Neural cell (in vitro differentiated cells): ENCODE results near the gene SLC4A3. TPM values are rescaled to one million over a fixed set of nuclear protein-coding genes. Genes with fewer than 3 reads are reported as not detected.

Experiments
- H2AFZ ChIP-seq: fragments of 200-600, 300-800 bp; sonication (generic), shearing (Covaris generic); 2 replicates; pipeline ENCODE4 v1.6.0; 2014; ENCODE audit warnings: low read depth, mild to moderate bottlenecking, antibody characterized with exemption, low read length, moderate library complexity
- H3F3A ChIP-seq: fragments of 200-600 bp; shearing (Covaris generic); 2 replicates; pipeline ENCODE4 v1.6.1; 2016; ENCODE audit warnings: mild to moderate bottlenecking, moderate library complexity, mixed read lengths, antibody characterized with exemption, low read length; ENCODE audit not compliant: insufficient read depth, poor library complexity, severe bottlenecking
- H3K27ac ChIP-seq: fragments of 200-600, 300-800 bp; sonication (generic), shearing (Covaris generic); 2 replicates; pipeline ENCODE4 v1.5.1; 2014; ENCODE audit warnings: mild to moderate bottlenecking, low read length, moderate library complexity
- H3K27me3 ChIP-seq: fragments of 300-800, 200-600 bp; sonication (generic), shearing (Covaris generic); 2 replicates; pipeline ENCODE4 v1.6.0; 2014; ENCODE audit warnings: mild to moderate bottlenecking, low read depth, low read length, moderate library complexity; ENCODE audit not compliant: insufficient read depth
- H3K36me3 ChIP-seq: fragments of 300-800, 200-600 bp; sonication (generic), shearing (Covaris generic); 2 replicates; pipeline ENCODE4 v1.5.1; 2014; ENCODE audit warnings: mild to moderate bottlenecking, antibody characterized with exemption, low read length, moderate library complexity; ENCODE audit not compliant: insufficient read depth
- H3K4me2 ChIP-seq: fragments of 300-800, 200-600 bp; sonication (generic), shearing (Covaris generic); 2 replicates; pipeline ENCODE4 v1.6.0; 2014; ENCODE audit warnings: mild to moderate bottlenecking, low read length
- H3K4me3 ChIP-seq: fragments of 300-800, 200-600 bp; sonication (generic), shearing (Covaris generic); 2 replicates; pipeline ENCODE4 v1.5.1; 2014; ENCODE audit warnings: mild to moderate bottlenecking, low read length, moderate library complexity
- H3K79me2 ChIP-seq: fragments of 200-600 bp; shearing (Covaris generic); replicated peaks from 2 replicates; pipeline ENCODE4 v1.6.0; 2014; ENCODE audit warnings: mild to moderate bottlenecking, low read length, moderate library complexity; ENCODE audit not compliant: insufficient read depth
- H3K9ac ChIP-seq: fragments of 300-800, 200-600 bp; sonication (generic), shearing (Covaris generic); 2 replicates; pipeline ENCODE4 v1.6.1; 2016; ENCODE audit warnings: mild to moderate bottlenecking, low read length, mixed read lengths
- H3K9me2 ChIP-seq: fragments of 200-600 bp; shearing (Covaris generic); 2 replicates; pipeline ENCODE4 v1.6.1; 2016; ENCODE audit warnings: mild to moderate bottlenecking, low read length, mixed read lengths; ENCODE audit not compliant: insufficient read depth
- H3K9me3 ChIP-seq: fragments of 200-600, 300-800 bp; sonication (generic), shearing (Covaris generic); 2 replicates; pipeline ENCODE4 v1.6.1; 2016; ENCODE audit warnings: mild to moderate bottlenecking, mixed run types, low read length, moderate library complexity, mixed read lengths
- H4K20me1 ChIP-seq: fragments of 200-600 bp; shearing (Covaris generic); 2 replicates; pipeline ENCODE4 v1.6.1; 2016; ENCODE audit warnings: mild to moderate bottlenecking, mixed run types; ENCODE audit not compliant: insufficient read depth
- CTCF ChIP-seq: fragments of 450-650 bp; IDR thresholded peaks from 2 replicates; pipeline ENCODE4 v1.5.1; 2014; ENCODE audit warnings: antibody characterized with exemption, mild to moderate bottlenecking, moderate library complexity; ENCODE audit not compliant: poor library complexity, severe bottlenecking
- EP300 ChIP-seq: fragments of 450-650 bp; conservative IDR thresholded peaks from 2 replicates; pipeline ENCODE4 v1.6.1; 2014; ENCODE audit warnings: antibody characterized with exemption, mild to moderate bottlenecking, moderate library complexity; ENCODE audit not compliant: poor library complexity, severe bottlenecking
- EZH2 ChIP-seq: fragments of 200-600, 300-800 bp; shearing (Covaris generic), sonication (generic); IDR thresholded peaks from 2 replicates; pipeline ENCODE4 v1.6.1; 2014; ENCODE audit warnings: antibody characterized with exemption, low read length, borderline replicate concordance, mild to moderate bottlenecking; ENCODE audit not compliant: insufficient read depth, poor library complexity, severe bottlenecking
- MXI1 ChIP-seq: fragments of 450-650 bp; conservative IDR thresholded peaks from 2 replicates; pipeline ENCODE4 v1.6.1; 2014; ENCODE audit warnings: antibody characterized with exemption, mild to moderate bottlenecking; ENCODE audit not compliant: poor library complexity, severe bottlenecking
- POLR2AphosphoS5 ChIP-seq: IDR thresholded peaks from 2 replicates; pipeline ENCODE4 v1.6.1; 2012
- RAD21 ChIP-seq: fragments of 450-650 bp; conservative IDR thresholded peaks from 2 replicates; pipeline ENCODE4 v1.6.1; 2014; ENCODE audit warnings: antibody characterized with exemption, mild to moderate bottlenecking, moderate library complexity
- REST ChIP-seq: IDR thresholded peaks from 2 replicates; pipeline ENCODE4 v1.6.1; 2012; ENCODE audit warnings: borderline replicate concordance
- SMC3 ChIP-seq: fragments of 450-650 bp; conservative IDR thresholded peaks from 2 replicates; pipeline ENCODE4 v1.6.1; 2014; ENCODE audit warnings: antibody characterized with exemption, mild to moderate bottlenecking, moderate library complexity; ENCODE audit not compliant: poor library complexity
- TAF1 ChIP-seq: IDR thresholded peaks from 2 replicates; pipeline ENCODE4 v1.6.1; 2012; ENCODE audit warnings: low read depth
- polyA plus RNA-seq: library from polyadenylated mRNA; depleted of rRNA; stranded (reverse); fragments of >200 nt; gene quantifications from 2 replicates; pipeline ENCODE4 v1.2.3, GENCODE V29; 2014

Gene SLC4A3
- polyA plus RNA-seq, 1 donor from 2014 or later, result 18.7 TPM

DNA sequence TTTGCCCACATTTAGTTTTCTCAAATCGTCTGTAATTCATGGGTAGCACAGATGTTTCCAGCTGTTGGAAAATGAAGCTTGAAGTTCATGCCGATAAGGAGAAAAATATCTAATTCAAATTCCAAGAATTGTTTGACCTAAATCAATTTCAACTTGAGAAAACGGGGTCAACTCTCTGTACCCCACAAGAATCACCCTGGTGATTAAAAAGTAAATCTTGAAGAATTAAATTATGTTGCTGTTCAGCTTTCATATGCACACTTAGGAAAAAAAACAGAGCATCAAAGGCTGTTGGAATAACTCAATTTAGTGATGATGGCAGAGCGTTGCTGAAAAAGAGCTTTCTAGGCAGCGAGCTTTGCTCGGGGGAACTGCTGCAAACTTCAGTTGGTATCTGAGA lies 43.0 kb downstream of the SLC4A3 start:
- Histone ChIP-seq H3K36me3 (no peaks in the 10 kb centered on the region), H3K79me2 (no peaks in the 10 kb centered on the region), H3K27ac (no peak overlapping the region), H3K4me3 (no peak overlapping the region), H3F3A (no peaks in the 10 kb centered on the region), H3K9me3 (no peaks in the 10 kb centered on the region), H2AFZ (no peak overlapping the region), H3K9me2 (no peaks in the 10 kb centered on the region), H3K27me3 (no peaks in the 10 kb centered on the region), H3K9ac (no peak overlapping the region), H4K20me1 (no peaks in the 10 kb centered on the region), H3K4me2 (no peak overlapping the region)
- TF ChIP-seq EP300 (no peak), TAF1 (no peak), MXI1 (no peak), CTCF (no peak), REST (no peak), EZH2 (no peak), POLR2AphosphoS5 (no peak), SMC3 (no peak), RAD21 (no peak)

DNA sequence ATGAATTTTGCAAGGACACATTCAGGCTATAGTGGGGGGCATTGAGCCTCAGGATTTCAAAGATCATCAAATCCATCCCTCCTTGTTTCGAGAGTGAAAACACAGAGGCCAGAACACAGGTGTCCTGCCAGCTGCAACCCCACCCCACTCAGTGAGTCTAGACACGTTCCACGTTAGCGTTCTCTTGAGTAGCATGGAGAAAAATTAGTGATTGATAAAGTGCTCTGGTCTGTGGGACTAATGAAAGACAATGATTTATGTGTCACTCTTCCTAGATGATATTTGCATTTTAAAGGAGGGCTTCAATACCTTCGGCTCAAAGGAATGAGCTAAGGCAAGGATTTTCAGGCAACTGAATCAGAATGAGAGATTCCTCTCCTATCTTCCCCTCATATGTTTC lies 43.8 kb downstream of the SLC4A3 start:
- H2AFZ ChIP-seq, result no peak overlapping the region
- H4K20me1 ChIP-seq, result no peaks in the 10 kb centered on the region
- H3K4me3 ChIP-seq, result no peak overlapping the region

More for the DNA sequence above, 43.8 kb downstream of the SLC4A3 start:
- no peaks in the 10 kb centered on the region for H3K79me2 ChIP-seq
- H3F3A ChIP-seq, result no peaks in the 10 kb centered on the region
- H3K9me2 ChIP-seq, result no peaks in the 10 kb centered on the region
- no peak overlapping the region for H3K9ac ChIP-seq
- H3K36me3 ChIP-seq, result no peaks in the 10 kb centered on the region
- TF ChIP-seq RAD21 (no peak), POLR2AphosphoS5 (no peak), MXI1 (no peak), SMC3 (no peak), EZH2 (no peak), REST (no peak), EP300 (no peak), CTCF (no peak), TAF1 (no peak)
- no peaks in the 10 kb centered on the region for H3K27me3 ChIP-seq
- H3K4me2 ChIP-seq, result no peak overlapping the region
- no peak overlapping the region for H3K27ac ChIP-seq
- H3K9me3 ChIP-seq, result no peaks in the 10 kb centered on the region
